ENCODE data around the gene PHLDB2. TPM values are rescaled to one million over a fixed set of nuclear protein-coding genes. Genes with fewer than 3 reads are reported as not detected.

PHLDB2 gene
- total RNA-seq, 2 experiments from 2014 or later = 5.8 to 6.0 TPM

DNA sequence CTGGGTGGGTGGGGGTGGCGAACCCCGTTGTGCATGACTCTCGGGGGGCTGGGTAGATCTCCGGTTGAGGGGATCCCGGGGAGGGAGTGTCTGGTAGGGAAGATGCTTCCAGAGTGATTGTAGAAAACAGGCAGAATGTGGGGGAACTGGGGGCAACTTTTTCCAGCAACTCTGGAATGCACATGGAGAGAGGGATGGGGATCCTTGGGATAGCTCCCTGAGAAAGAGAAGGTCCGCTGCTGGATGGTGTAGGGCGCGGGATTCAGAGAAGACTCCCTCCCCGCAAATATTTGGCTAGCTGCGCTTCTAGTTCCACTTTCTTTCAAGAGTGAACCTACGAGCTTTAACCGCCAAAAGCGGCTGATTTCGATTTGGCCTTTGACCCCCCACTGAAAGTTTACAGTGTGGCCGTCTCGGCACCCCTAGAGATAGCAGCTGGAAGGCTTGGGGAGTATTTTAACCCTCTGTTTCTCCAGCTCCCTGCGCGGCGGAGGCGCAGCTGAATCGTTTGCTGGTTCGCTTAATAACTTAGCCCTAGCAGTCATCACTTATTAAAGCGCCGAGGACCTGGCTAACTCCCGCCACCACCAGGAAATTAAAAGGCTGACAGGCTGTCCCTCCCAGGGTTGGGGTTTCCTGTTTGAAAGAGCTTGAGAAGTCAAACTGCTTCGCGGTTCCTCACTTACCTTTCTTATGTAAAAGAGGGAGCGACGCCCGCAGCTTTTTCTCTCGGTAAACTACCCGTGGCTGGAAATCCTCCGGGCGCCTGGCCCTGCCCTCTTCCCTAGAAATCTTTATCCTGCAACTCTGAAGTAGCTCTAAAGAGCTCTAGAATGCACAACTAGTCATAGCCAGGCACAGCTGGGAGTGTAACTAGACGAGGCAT lies 1.2 kb downstream of the PHLDB2 start:
- Histone ChIP-seq H3K9me3 (ENCODE audit: control insufficient read depth in 1 of 2, insufficient read depth in 1 of 2, low read length in 2 of 2) (no peaks in the 10 kb centered on the region), H3K4me3 (ENCODE audit: low read length) (peak overlapping the region; percentile 81), H3K36me3 (ENCODE audit: insufficient read depth, low read length) (no peaks in the 10 kb centered on the region), H3K27ac (ENCODE audit: low read depth in 1 of 2, low read length in 2 of 2) (peak overlapping the region; percentile 21 to 55), H3K27me3 (ENCODE audit: control insufficient read depth in 1 of 2, insufficient read depth in 2 of 2, low read length in 2 of 2) (peaks cover 0 to 4% of the 10 kb centered on the region in 2 experiments), H3K4me1 (ENCODE audit: insufficient read depth, low read length) (peaks cover 20% of the 10 kb centered on the region)
- no peaks in the 10 kb centered on the region for H3K9me3 Mint-ChIP-seq
- H3K36me3 Mint-ChIP-seq (ENCODE audit: low read depth) = peaks cover 6% of the 10 kb centered on the region
- ATAC-seq (ENCODE audit: poor library complexity) (peak; percentile 46), DNase-seq (peak; percentile 12 to 84 (median 34))
- peak overlapping the region; percentile 81 for H3K27ac Mint-ChIP-seq
- TF ChIP-seq, protein P1, sequence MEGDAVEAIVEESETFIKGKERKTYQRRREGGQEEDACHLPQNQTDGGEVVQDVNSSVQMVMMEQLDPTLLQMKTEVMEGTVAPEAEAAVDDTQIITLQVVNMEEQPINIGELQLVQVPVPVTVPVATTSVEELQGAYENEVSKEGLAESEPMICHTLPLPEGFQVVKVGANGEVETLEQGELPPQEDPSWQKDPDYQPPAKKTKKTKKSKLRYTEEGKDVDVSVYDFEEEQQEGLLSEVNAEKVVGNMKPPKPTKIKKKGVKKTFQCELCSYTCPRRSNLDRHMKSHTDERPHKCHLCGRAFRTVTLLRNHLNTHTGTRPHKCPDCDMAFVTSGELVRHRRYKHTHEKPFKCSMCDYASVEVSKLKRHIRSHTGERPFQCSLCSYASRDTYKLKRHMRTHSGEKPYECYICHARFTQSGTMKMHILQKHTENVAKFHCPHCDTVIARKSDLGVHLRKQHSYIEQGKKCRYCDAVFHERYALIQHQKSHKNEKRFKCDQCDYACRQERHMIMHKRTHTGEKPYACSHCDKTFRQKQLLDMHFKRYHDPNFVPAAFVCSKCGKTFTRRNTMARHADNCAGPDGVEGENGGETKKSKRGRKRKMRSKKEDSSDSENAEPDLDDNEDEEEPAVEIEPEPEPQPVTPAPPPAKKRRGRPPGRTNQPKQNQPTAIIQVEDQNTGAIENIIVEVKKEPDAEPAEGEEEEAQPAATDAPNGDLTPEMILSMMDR (IDR thresholded peaks at IDR 0.05) = no peak
- peaks cover 24% of the 10 kb centered on the region for H3K4me1 Mint-ChIP-seq (ENCODE audit: low read depth)
- ChIA-PET POLR2A (interaction anchor here (0.6 to 2.9 kb wide), 7 partner anchors 10 to 191 kb away, joined by 3 to 24 read pairs (median 4); partner anchors contain the start of gene ABHD10), CTCF (interaction anchor here (1.3 kb wide), 1 partner anchor 144 kb away, joined by 3 read pairs; no protein-coding TSS in a partner anchor)
- H3K27me3 Mint-ChIP-seq = peaks cover 67% of the 10 kb centered on the region
- intact Hi-C loops (cut with DNase I, micrococcal nuclease) = loop anchor here in 1 of 2 experiments (10.0 kb wide), 1 partner anchor 135 kb away; no protein-coding TSS in a partner anchor
- H3K4me3 Mint-ChIP-seq = peak overlapping the region; percentile 90

GRCh38 chr3:111861391-111861790 lies 2.3 kb downstream of the PHLDB2 start:
- H3K9me3 ChIP-seq (ENCODE audit: control insufficient read depth in 1 of 2, insufficient read depth in 1 of 2, low read length in 2 of 2) = no peaks in the 10 kb centered on the region
- H3K36me3 ChIP-seq (ENCODE audit: insufficient read depth, low read length) = no peaks in the 10 kb centered on the region
- intact Hi-C loops (cut with DNase I, micrococcal nuclease) = no loop called here
- ATAC-seq (ENCODE audit: poor library complexity) (no peak), DNase-seq (no peak)
- TF ChIP-seq, protein P1 (IDR thresholded peaks at IDR 0.05) = no peak
- no peaks in the 10 kb centered on the region for H3K27me3 ChIP-seq (ENCODE audit: control insufficient read depth in 1 of 2, insufficient read depth in 2 of 2, low read length in 2 of 2)
- H3K9me3 Mint-ChIP-seq = no peaks in the 10 kb centered on the region
- H3K27ac ChIP-seq (ENCODE audit: low read depth in 1 of 2, low read length in 2 of 2) = no peak overlapping the region
- no peak overlapping the region for H3K4me3 ChIP-seq (ENCODE audit: low read length)
- H3K27ac Mint-ChIP-seq = no peak overlapping the region
- CTCF ChIA-PET = no interaction called here
- H3K4me3 Mint-ChIP-seq = peak overlapping the region; percentile 90
- peaks cover 24% of the 10 kb centered on the region for H3K4me1 Mint-ChIP-seq (ENCODE audit: low read depth)
- peaks cover 20% of the 10 kb centered on the region for H3K4me1 ChIP-seq (ENCODE audit: insufficient read depth, low read length)
- H3K36me3 Mint-ChIP-seq (ENCODE audit: low read depth) = peaks cover 6% of the 10 kb centered on the region
- POLR2A ChIA-PET = interaction anchor here (2.9 kb wide), 1 partner anchor 118 kb away, joined by 24 read pairs; the partner anchor contains the start of gene ABHD10
- peaks cover 70% of the 10 kb centered on the region for H3K27me3 Mint-ChIP-seq

- Mint-ChIP-seq H3K27ac (no peak overlapping the region), H3K4me1 (ENCODE audit: low read depth) (peaks cover 24% of the 10 kb centered on the region), H3K9me3 (no peaks in the 10 kb centered on the region), H3K27me3 (peaks cover 69% of the 10 kb centered on the region), H3K36me3 (ENCODE audit: low read depth) (peaks cover 6% of the 10 kb centered on the region), H3K4me3 (no peak overlapping the region)
- ATAC-seq (ENCODE audit: poor library complexity) (no peak), DNase-seq (no peak)
- H3K9me3 ChIP-seq (ENCODE audit: control insufficient read depth in 1 of 2, insufficient read depth in 1 of 2, low read length in 2 of 2) = no peaks in the 10 kb centered on the region
- ChIA-PET POLR2A (no interaction called here), CTCF (no interaction called here)
- intact Hi-C loops (cut with DNase I, micrococcal nuclease) = no loop called here
- H3K4me3 ChIP-seq (ENCODE audit: low read length) = no peak overlapping the region
- TF ChIP-seq, protein P1 (IDR thresholded peaks at IDR 0.05) = no peak
- peaks cover 20% of the 10 kb centered on the region for H3K4me1 ChIP-seq (ENCODE audit: insufficient read depth, low read length)
- no peaks in the 10 kb centered on the region for H3K36me3 ChIP-seq (ENCODE audit: insufficient read depth, low read length)
- no peak overlapping the region for H3K27ac ChIP-seq (ENCODE audit: low read depth in 1 of 2, low read length in 2 of 2)
- H3K27me3 ChIP-seq (ENCODE audit: control insufficient read depth in 1 of 2, insufficient read depth in 2 of 2, low read length in 2 of 2) = no peaks in the 10 kb centered on the region
Observed at GRCh38 chr3:111862415-111862814, 3.4 kb downstream of the PHLDB2 start.
